ENCODE results near the gene CNTN2. TPM values are rescaled to one million over a fixed set of nuclear protein-coding genes. Genes with fewer than 3 reads are reported as not detected.
A peak's percentile ranks its signal among the peaks of the same experiment; 100 is the strongest.

CNTN2 gene
- total RNA-seq (2014; rRNA removed; shearing (Covaris generic)): not detected in 2 replicates
- polyA plus RNA-seq (2015; cell fraction: cytosol; rRNA removed): not detected in 2 replicates
- polyA plus RNA-seq (2015; cell fraction: nucleus; rRNA removed): not detected in 2 replicates

DNA sequence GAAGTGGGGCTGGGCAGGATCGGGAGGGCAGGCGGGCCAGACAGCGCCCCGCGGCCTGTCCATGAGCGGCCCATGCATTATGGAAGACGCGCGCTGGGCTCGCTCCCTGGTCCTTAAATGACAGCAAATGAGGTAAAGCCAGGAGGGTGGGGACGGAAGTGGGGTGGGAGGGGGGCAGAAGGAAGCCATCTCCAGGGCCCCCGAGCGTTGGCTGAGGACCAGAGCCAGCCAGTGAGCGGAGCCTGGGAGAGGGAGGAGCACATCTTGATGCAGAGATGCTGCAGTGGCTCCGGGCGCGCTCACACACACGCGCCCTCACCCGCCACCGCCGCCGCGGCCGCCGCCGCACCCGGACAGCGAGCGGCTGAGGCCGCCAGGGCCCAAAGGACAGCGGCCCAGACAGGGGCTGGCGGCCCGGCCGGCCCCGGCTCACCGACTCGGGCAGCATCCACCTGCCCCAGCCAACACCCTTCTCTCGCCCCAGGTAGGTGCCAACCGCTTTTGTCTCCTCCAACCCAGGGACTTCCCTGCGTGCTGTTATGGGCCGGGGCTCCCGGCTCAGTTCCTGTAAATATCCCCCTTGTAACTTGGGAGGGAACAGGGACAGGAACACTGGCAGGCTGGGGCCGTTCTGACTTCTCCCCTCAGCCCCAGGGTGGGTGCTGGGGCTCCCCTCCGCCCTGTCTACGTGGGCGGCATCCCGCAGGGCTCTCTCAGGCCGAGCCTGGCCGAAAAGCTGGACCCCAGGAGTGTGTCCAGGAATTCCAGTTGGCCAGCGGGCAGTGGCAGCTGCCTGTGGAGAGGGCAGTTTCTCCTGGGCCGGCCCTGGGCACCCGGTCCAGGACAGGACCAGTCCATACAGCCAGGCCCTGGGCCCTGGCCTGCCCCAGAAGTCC, at the start of gene CNTN2:
Gene CNTN2 (plus strand): TSS at position 302 of the 896 bp plus-strand sequence. CDS start 9,974 bp downstream, outside the sequence.
- no peak for DNase-seq (ENCODE audit: low read depth)

- peak; percentile 19 for DNase-seq (ENCODE audit: low read depth)
Observed at GRCh38 chr1:204994086-204994862, 48.7 kb upstream of the CNTN2 start.

GRCh38 chr1:204996981-204997380, 46.0 kb upstream of the CNTN2 start:
- DNase-seq (ENCODE audit: low read depth): no peak

- no peak for DNase-seq (ENCODE audit: low read depth)
Observed at GRCh38 chr1:204997591-204998355, 45.2 kb upstream of the CNTN2 start.

GRCh38 chr1:205001162-205001561, 41.9 kb upstream of the CNTN2 start:
- DNase-seq (ENCODE audit: low read depth): no peak

- DNase-seq (ENCODE audit: low read depth): no peak
Observed at GRCh38 chr1:205002705-205003104, 40.3 kb upstream of the CNTN2 start.

GRCh38 chr1:205003358-205004131, 39.5 kb upstream of the CNTN2 start:
- no peak for DNase-seq (ENCODE audit: low read depth)

DNA sequence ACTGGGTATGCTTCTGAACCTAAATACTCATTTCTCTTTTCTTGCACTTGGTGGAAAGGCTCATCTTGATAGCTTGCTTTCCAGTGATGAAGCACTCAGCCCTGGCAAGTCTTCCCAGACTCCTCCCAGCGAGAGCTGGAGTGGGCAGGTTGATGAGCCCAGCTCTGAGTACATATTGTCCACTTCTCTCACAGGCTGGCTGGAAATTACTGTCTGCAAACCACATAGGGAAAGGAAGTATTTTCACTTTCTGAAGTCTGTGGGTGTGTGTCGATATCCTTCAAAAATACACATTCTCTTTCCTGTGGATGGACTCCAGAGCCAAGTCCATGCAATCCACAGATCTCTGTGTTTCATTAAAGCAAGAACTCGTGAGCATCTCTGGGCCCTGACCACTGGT, 38.7 kb upstream of the CNTN2 start:
- DNase-seq (ENCODE audit: low read depth): no peak

DNA sequence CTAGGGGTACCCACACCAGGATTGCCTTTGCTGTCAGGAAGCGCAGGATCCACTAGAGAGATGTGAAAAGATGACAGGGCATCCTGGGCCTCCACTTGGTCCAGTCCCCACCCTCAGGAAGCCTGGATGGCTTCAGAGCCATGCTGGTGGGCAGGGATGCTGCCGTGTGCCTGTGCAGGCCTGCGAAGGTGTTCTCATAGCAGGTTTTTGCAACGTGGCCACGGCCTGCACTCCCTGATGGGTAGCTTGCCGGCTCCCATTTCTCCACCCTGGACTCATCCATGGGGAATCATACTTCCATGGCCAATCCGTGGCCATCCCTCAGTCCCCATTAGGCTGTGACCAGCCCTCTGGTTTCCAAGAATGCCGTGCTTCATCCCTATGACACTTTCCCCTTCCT, 34.1 kb upstream of the CNTN2 start:
- no peak for DNase-seq (ENCODE audit: low read depth)

- DNase-seq (ENCODE audit: low read depth): no peak
Observed at GRCh38 chr1:205009670-205010069, 33.3 kb upstream of the CNTN2 start.

- peak; percentile 1 for DNase-seq (ENCODE audit: low read depth)
Observed at GRCh38 chr1:205012391-205013140, 30.4 kb upstream of the CNTN2 start.

DNA sequence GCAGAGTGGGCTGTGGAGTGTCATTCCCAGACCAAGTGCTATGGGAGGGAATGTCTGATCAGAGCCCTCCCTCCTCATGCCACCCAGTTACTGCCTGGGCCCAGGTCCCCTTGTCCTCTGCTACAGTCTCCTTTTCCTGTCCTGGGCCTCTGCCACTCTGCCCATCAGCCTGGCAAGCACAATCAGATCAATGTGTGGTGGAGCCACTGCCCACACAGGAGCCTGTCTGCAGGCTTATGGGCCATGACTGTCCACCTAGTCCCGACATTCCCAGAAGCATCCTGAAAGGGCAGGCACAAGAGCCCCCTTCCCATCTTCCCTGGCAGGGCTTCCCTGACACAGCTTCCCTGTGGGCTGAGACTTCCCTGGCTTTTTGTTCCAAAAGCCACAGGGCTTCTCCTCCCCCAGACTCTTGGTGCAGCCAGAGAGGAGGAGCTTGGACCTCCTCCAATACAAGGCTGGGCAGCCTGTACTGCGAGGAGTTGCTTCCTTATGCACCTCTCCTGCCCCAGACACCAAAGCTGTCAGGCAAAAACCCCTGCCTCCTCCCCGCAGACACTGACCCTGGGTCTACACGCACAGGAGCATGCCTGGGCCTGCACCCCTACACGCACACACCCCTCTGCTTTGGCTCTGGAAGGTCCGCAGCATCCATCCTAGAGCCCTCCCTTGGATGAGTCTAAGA, 29.2 kb upstream of the CNTN2 start:
- peak; percentile 8 for DNase-seq (ENCODE audit: low read depth)

DNA sequence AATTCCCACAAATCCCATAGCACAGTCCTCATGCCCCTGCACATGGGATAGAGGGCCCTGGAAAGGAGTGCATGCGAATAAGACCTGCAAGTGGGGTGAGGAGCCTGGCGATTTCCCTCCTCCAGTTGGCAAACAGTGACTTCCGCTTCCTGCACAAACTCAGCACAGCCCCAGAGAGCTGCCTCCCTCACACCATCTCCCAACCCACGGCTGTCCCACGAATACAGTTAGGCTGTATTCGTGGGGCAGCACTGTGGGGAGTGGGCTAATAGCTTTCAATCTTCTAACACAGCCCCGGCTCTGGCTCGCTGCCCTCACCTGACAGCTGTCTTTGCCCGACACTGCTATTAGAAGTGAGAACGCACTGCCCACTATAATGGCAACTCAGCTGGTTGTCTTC, 28.2 kb upstream of the CNTN2 start:
- DNase-seq (ENCODE audit: low read depth): no peak

GRCh38 chr1:205015241-205015640, 27.8 kb upstream of the CNTN2 start:
- DNase-seq (ENCODE audit: low read depth): no peak

DNA sequence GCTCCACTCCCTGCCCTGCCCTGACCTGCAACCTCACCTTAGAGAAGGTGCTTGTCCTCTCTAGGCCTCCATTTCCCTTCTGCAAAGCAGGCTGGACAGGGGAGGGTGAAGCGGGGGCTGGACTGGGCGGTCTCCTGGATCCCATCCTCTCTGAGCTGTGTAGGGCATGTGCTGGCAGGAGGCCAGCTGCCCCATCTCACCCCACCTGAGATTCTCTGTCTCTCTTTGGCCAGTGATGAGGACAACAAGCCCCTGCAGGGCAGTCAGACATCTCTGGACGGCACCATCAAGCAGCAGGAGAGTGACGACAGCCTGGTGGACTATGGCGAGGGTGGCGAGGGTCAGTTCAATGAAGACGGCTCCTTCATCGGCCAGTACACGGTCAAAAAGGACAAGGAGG, 26.9 kb upstream of the CNTN2 start:
- no peak for DNase-seq (ENCODE audit: low read depth)

- no peak for DNase-seq (ENCODE audit: low read depth)
Observed at GRCh38 chr1:205016584-205016983, 26.4 kb upstream of the CNTN2 start.

GRCh38 chr1:205017001-205017400, 26.0 kb upstream of the CNTN2 start:
- no peak for DNase-seq (ENCODE audit: low read depth)

DNA sequence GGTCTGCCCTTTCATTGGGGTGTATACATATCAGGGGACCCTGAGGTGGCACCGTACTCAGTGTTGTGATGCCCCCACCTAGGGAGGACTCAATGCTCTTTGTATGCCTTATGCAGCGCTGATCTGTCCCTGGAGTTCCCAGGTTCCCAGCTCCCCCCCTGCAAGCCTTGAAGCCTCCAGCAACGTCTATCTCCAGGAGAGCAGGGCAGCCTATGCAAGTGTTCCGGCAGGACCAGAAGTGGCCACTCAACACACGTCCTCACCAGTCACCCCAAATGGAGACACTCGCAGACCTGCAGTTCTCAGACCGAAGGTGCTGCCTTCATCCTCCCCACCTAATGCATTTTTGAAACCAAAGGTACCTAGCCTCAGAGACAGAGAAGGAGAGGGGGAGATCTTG, 25.2 kb upstream of the CNTN2 start:
- no peak for DNase-seq (ENCODE audit: low read depth)

DNA sequence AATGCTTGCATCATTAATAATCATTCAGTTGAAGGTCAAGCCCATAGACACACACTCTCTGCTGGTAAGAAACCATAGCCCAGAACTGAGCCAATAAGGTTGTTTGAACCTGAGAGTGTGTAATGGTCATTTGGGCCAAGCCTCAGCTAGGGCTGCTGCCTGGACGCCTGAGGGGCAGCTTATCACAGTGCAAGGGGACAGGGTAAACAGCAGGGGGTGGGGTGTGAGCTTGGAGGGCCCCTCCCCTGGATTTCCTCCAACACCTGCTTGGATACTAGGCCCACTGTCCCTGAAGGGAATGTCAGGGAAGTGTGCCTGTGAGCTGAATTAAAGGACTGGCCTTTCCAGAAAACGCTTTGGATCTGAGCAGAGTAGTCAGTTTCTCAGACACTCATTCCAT, 24.6 kb upstream of the CNTN2 start:
- DNase-seq (ENCODE audit: low read depth): no peak

All from HT1080 (cell line).